Hippocampal formation (tissue), 2 donors: ENCODE results near the gene CCNL2.
"Not testable (repeated sequence)": the region's sequence is repeated elsewhere in the genome, so short reads cannot be mapped to it uniquely, and the experiment has no call there.

Experiments
- DNase-seq, 2 donors: peaks; one replicate each; lab custom pipeline; 2025; lab: John Stamatoyannopoulos, UW

Gene CCNL2

DNA sequence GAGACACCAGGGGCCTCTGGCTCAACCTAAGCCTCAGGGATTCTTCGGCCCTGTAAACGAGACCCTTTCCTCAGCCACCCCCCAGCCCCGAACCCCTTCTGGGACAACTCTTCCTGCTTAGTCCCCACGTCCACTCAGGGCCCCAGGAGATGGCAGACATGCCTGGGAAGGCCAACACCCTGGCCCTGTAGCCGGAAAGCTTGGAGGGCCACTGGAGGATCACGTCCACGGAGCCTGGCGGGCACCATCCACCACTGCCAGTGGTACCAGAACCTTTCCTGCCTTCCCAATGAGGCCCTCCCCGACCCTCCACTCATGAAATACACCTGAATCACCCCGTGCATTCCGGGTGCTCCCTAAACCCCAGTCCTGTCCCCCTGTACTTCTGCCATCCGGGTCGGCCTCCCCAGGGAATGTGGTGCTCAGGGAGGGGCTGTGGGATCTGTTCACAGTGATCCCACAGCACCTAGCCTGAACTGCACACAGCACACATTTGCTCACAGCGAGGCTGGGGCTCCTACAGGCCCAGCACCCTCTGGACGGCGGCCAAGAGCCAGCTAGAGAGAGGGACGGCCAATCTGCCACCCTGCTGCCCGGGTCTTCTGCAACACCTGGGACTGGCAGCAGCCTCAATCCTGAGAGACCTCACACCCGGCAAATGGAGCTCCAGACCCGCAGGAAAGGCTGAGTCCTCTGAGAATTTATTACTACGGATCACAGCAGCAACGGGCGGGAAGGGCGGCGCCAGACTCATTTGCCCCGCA lies 25.9 kb downstream of the CCNL2 start:
- no peak for DNase-seq

DNA sequence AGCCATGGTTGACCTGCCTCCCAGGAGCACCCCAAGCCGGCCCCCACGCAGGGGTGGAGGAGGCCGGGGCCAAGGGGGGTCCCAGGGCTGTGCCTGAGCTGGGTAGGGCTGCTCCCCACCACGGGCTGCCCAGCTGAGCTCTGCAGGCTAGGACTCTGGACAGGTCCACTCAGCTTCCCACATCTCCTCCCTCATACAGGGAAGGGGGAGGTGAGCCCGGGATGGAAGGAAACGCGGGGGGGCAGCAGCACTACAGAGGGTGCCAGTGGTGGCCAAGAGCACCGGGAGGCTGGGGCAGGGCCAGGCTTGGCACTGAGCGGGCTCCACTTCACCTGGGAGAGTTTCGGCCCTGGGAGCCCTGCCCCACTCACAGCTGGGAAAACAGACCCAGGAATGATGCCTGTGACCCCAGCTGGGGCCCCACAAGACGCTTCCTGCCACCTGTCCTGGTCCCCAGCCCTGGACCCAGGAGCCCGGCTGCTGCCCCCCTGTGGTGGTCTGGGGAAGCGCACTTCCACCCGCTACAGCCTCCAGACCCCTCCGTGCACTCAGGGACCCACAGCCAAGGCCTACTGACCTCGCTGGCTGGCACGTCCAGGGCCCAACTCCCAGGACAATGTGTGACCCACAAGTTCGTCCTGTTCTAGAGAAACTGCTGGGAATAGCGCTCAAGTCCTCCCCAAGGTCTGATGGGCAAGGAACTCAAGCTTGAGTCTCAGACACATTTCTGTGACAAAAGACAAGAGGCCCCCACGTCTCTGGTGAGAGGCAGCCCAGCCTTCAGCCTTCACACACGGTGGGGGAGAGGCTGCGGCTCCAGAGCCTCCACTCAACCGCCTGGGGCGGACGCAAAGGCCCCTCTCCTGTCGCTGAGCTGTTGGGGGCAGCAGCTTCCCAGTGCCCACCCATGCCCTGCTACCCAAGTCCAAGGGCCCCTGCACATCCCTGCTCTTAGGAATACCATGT lies 27.1 kb downstream of the CCNL2 start:
- peak in 1 of 2 donors; percentile 23 for DNase-seq

DNA sequence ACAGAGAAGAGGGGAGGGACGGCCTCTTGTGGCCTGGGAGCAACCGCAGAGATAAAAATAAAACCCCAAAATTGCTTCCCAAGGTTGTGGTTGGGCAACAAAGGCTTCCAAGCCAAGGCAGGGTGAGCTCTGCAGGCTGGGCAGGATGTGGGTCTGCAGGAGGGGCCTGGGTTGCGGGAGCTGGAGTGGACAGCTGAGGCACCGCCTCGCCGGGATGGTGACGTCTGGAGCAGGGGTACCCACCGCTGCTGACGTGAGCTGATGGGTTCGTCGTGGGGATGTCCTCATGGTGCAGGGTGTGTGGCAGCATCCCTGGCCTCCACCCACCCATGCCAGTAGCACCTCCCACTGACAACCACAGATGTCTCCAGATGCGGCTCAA lies 27.8 kb downstream of the CCNL2 start:
- DNase-seq, result no peak

DNA sequence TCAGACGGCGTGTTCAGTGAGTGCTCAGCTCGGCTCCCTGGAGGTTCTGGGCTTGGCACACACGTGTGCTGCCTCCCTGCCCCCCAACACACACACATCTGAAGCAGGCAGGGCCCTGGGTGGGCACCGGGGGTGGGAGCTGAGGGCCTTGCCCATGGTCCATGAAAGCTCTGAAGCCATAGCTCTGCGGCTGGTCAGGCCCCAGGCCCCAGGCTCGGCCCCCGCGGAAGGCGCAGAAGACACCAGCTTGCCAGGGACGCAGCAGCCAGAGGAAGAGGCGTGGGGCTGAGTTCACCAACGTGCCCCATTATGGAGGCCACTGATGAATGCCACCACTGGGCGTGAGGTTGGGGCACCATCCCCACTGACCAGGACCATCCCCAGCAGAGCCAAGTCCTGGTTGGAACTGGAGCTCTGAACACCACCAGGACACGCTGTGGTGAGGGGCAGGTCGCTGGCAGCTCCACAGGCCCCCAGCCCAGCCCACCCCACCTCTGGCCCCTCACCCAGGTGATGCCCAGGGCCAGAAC lies 28.3 kb downstream of the CCNL2 start:
- no peak for DNase-seq

DNA sequence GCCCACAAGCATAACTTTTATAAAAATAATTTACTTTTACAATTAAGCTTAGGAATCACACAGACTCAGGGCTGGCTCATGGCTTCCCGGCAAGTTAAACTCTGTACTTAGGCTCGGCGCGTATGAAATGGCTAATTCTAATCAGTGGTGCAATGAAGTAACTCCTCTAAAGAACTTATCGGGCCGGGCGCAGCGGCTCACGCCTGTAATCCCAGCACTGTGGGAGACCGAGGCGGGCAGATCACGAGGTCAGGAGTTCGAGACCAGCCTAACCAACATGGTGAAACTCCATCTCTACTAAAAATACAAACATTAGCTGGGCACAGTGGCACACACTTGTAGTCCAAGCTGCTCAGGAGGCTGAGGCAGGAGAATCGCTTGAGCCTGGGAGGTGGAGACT lies 29.0 kb downstream of the CCNL2 start:
- DNase-seq, result not testable (repeated sequence)

DNA sequence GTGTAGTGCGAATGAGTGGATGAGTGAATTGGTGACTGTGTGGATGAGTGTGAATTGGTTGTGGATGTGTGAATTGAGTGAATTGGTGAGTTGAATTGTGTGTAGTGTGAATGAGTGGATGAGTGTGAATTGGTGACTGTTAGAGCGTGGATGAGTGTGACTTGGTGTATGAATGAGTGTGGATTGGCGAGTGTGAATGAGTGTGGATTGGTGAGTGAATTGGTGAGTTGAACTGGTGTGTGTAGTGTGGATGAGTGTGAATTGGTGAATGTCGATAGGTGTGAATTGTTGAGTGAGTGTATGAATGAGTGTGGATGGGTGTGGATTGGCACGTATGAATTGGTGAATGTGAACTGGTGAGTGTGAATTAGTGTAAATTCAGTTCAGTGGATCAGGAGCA lies 31.8 kb downstream of the CCNL2 start:
- no peak for DNase-seq

DNA sequence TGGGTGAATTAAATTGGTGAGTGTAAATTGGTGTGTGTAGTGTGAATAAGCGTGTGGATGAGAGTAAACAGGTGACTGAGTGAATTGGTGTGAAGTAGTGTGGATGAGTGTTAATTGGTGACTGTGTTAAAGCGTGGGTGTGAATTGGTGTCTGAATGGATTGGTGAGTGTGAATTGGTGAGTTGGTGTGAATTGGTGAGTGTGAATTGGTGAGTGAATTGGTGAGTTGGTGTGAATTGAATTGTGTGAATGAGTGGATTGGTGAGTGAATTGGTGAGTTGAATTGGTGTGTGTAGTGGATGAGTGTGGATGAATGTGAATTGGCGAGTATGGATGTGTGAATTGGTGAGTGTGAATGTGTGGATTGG lies 32.5 kb downstream of the CCNL2 start:
- DNase-seq, result no peak

DNA sequence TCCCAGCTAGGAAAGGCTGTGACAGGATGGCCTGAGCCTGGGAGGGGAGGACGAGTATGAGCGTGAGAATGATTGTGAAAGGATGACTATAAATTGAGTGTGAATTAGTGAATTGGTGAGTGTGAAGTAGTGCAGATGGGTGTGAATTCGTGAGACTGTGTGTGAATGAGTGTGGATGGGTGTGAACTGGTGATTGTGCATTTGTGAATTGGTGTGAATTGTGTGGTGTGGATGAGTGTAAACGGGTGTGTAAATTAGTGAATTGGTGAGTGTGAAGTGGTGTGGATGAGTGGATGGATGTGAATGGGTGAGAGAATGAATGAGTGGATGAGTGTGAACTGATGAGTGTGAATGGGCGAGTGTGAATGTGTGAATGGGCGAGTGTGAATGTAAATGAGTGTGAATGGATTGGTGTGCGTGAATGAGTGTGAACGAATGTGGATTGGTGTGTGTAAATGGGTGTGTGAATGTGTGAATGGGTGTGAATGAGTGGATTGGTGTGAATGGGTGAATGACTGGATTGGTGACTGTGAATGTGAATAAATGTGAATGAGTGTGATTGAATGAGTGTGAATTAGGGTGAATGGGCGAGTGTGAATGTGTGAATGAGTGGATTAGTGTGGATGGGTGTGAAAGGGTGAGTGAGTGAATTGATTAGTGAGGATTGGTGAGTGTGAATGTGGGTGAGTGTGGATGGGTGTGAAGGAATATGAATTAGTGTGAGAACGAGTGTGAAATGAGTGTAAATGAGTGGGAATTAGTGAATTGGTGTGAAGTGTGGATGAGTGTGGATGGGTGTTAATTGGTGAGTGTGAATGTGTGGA lies 33.0 kb downstream of the CCNL2 start:
- no peak for DNase-seq

DNA sequence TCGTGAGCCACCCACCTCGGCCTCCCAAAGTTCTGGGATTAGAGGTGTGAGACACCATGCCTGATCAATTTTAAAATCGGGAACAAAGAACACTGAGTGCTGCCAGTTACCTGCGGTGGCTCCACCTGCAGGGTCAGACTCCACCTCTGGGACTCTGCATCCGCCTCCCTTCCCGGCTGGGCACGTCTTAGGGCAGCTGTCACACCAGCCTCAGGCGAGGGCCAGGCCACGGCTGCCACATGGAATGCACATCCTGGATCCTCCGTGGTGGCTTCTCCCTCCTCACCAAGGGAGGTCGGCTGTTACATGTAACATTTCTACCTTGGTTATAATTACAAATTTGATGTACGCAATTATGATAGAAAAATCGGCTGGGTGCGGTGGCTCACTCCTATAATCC lies 34.9 kb downstream of the CCNL2 start:
- no peak for DNase-seq

DNA sequence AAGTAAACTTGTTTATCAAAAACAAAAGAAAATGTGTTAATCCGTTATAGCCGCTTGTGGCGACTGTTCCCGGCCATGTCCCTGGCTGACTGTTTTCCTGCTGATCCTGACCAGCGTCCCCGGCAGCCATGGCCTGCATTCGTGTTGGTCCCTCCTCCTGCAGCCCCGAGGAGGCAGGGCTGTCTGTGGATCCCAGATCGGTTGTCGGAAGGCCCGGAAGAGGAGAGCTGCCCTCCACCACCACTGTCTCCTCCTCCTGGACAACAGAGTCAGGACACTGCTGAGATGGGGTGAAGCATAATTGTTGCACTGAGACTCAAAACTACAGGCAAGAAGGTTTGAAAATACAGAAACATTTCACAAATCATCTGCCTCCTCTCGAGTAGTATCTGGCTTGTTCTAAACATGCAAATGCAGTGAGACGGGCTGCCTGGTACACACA lies 37.1 kb downstream of the CCNL2 start:
- DNase-seq, result no peak

DNA sequence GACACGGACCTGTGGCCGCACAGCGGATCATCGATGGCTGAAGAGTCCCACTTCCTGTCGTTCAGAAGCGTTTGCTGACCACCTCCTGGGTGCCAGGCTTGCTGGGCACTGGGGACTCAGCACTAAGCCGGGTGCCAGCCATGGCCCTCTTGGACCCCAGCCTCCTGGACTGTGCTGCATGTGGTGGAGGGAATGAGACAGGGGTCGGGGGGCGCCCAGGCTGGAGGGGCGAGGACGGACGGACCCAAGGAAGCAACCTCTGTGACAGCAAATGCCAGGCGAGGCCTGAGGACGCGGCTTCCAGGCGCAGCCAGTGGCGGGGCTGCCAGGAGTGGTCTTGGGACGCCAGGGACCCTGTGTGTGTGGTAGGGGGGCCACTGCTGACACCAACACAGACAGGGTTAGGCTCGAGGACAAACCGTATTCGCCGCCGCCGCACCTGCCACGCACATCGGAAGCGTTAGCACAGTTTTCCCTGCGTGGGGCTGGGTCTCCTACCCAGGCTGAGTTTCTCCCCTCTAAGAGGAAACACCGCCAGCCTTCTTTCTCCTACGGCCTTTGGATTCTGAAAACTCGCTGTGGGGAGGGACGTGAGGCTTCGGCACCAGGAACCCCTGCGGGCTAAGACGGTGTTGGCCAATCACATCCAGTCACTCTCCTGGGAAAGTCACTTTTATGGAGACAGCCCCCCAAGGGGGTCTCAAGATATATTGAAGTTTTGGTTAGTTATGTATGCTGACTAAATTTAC lies 37.7 kb downstream of the CCNL2 start:
- DNase-seq, result no peak

DNA sequence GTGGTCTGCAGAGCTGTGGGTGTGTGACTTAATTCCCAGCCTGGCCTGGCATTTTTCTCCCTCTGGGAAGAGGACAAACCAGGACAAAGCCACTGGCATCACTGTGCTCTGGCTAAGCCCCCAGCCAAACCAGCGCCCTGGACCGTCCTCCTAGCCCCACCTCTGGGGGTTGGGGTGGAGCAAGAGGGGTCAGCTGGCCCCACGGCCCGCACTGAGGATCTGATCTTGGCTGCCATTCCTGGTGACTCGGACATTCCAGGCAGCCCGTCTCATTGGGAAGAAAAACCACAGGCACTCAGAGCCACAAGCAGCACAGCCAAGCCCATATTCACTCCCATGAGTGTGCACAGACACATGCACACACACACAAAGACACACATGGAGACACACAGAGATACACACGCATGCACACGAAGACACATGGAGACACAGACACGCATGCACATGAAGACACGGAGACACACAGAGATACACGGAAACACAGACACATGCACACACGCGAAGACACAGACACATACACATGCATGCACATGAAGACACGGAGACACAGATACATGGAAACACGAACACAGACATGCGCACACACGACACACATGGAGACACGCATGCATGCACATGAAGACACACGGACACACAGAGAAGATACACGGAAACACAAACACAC lies 38.5 kb downstream of the CCNL2 start:
- no peak for DNase-seq

DNA sequence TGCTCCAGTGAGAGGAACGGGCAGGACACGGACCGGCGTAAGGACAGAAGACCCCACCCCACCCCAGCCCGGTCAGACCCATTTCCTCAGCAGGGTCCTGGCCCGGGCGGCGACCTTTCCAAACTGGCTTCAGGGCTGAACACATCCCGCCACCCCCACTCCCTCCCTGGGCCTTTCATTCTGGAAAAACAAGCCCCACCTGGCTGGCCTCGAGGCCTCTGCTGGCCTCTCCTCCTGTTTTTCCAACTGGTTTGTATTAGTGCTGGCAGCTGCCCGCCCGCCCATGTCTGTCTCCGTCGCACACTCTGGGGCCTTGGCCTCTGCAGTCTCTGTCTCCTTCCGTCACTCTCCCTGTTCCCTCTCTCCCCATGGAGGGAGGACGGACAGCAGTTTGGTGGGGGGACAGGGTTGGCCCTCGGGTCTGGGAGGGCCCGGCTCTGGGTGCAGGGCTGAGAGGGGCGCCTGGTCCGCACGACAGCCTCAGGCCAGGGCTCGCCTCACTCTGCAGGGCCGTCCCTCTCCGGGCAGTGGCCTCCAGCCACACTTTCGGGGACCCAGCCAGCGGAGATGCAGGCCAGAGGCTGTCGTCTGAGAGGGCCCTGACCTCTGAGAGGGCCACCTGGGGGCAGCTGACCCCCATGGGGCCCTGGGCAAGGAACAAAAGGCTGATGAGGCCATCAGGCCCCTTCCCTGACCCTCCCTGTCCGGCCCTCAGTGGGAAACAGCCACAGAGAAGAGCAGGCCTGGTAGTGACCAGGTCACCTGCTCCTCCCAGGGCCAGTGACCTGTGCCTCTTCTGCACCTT lies 39.3 kb downstream of the CCNL2 start:
- no peak for DNase-seq

DNA sequence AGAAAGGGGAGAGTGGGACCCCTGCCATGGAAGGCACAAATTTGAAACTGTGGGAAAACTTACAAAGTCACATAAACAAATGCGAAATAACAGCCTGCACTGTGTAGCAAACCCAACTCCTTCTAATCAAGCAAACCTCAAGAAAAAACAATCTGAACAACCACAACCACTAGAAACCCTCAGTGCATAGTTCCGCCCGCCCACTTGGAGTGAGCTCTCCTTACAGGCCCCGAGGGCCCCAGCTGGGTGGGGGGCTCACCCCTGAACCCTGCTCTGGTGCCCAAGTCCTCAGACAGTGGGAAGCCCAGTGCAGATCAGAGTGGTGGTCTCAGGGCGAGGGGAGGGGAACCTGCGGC lies 39.8 kb downstream of the CCNL2 start:
- no peak for DNase-seq

DNA sequence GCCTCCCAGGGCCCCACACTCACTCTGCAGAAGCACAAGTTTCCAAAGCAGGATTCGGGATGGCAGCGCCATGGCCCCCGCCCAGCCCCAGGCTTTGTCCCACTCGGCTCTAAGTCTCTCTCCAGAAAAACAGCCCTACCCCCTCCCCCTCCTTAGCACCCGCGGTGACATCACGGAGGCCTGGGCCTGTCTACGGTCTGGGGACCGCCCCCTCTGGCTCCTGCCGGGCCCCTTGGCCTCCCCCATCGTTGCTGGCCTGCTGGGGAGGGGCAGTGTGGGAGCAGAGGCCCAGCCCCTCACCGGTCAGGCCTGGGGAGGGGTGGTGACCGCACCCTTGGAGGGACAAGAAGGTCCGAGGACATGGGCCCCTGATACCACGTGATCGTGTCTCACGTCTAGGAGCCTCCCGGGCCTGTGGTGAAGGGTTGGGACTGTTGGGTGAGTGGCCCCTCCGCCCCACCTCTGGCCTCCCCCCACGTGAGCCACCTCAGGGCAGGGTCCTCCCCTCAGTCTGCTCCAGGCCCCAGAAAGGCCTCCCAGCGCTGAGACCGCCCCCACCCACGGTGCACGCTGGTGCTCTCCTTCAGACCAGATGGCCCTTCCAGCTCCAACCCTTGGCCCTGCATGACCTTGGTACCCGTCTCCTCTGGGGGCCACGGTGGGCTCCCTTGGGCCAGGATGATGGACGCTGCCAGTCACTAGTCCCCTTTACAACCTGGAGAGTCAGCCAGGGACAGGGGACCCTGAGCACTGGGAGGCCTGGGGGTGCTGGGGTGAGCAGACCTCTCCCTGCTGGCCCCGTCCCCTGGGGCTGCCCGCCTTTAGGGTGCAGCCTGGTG lies 40.5 kb downstream of the CCNL2 start, which contains the start of gene MXRA8:
MXRA8 (minus strand) TSS at position 123 of the 839 bp plus-strand sequence; CDS start at position 72, 51 bp downstream.
- no peak for DNase-seq

DNA sequence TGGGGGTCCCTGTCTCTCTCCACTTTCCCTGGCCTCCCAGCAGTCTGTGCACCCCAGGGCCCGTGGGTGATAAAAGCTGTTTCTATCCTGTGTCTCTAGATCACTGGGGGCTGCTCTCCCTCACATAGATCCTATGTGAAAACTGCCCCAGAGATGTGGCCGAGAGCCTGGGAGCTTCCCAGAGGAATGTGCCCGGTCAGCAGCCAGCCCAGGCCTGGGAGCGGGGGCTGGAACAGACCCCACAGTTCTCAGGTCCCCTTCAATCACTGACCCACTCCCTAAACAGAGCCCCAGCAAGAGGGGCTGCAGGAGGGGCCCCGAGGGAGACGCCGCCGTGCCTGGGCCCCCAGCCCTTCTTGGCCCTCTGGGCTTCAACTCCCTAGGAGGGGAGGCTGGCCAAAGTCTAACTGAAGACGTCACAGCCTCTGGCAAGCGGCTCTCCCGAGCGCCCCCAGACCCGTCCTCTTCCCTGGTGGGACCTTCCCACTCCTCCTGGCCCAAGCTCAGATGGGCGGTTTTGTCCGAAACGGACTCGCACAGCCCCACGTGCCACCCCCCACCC lies 41.2 kb downstream of the CCNL2 start:
- no peak for DNase-seq

DNA sequence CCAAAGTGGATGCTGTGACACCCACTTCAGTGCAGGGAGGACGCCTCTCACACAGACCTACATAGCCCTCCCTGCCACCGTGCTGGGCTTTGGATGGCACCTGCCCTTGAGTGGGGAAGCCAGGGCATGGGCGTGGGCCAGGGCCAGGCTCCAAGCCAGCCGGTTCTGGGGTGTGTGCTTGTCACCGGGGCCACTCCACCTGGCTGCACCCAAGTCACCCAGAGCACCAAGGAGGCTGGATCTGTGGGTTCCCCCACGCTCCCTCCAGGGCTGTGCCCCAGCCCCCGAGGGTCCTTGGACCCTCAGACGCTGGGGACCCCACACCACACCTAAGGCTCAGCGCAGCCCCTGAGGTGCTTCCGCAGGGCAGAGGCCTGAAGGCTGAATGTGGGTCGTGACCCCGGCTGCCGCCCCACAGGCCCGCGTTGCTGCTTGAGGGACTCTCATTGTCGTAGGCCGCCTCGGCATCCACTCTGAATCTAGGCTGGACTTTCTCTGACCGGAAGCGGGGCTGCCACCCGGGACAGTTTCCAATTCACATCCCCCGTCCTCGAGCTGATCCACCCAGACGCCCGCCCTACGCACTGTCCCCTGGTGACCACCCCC lies 42.2 kb downstream of the CCNL2 start:
- DNase-seq, result no peak

DNA sequence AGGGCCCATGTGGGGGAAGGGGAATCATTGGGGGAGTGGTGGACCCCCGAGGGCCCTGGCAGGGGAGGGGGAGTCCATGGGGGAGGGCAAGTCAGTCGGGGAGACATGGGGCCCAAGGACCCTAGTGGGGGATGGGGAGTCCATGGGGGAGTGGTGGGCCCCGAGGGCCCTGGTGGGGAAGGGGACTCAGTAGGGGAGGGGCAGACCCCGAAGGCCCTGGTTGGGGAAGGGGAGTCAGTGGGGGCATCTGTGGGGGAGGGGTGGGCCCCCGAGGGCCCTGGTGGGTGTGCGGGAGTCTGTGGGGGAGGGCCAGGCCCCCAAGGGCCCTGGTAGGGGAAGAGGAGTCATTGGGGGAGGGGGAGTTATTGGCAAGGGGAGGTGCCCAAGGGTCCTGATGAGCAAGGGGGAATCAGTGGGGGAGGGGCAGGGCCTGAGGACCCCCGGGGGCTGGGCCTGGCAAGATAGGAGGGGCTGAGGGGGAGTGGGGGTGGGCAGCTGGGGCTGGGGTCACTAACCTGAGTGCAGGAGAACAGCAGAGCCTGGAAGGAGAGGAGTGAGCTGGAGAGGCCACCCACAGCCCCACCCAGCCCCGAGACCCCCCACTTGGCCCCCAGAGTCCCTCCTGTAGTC lies 42.9 kb downstream of the CCNL2 start:
- no peak for DNase-seq
